ENCODE data around the gene TAF1B. TPM values are rescaled to one million over a fixed set of nuclear protein-coding genes. Genes with fewer than 3 reads are reported as not detected.

The TAF1B gene
- total RNA-seq, 1 experiment from 2014 or later: 58.6 TPM

DNA sequence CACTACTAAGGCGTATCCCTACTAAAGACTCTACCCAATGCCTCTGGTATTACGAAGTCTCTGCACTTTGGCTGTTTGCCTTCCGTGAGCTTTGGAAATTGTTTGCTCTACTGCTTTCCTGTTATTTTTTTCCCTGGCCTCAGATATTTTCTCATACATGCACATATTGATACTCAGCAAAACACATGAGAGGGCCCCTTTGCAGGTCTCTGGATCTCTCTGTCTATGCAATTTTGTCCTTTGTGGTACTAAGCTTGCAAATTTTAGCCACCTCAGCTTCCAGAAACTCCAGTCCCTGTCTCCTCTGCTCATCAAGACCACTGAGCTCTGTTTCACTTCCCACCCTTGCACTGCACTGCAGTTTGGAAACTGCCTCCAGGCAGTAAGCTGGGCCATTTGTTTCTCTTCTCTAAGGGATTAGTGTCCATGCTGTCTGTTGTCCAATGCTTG is 46.6 kb downstream of the TAF1B start:
- no peak overlapping the region for H2AFZ ChIP-seq (ENCODE audit: low read length)
- H3K9me3 ChIP-seq (ENCODE audit: low read length): peaks cover 5% of the 10 kb centered on the region; the same call in 1 of the 2 replicates
- no peaks in the 10 kb centered on the region for H4K20me1 ChIP-seq (ENCODE audit: insufficient read depth, low read depth, low read length)
- H3K27me3 ChIP-seq (ENCODE audit: low read length): no peaks in the 10 kb centered on the region
- H3K36me3 ChIP-seq (ENCODE audit: insufficient read depth, low read length): peaks cover 38% of the 10 kb centered on the region
- DNase-seq: no peak
- H3K79me2 ChIP-seq (ENCODE audit: low read length): peaks cover 62% of the 10 kb centered on the region
- H3K9ac ChIP-seq (ENCODE audit: low read length): no peak overlapping the region
- no peaks in the 10 kb centered on the region for H3K9me2 ChIP-seq (replicated peaks; ENCODE audit: insufficient read depth, low read length)
- H3K27ac ChIP-seq (ENCODE audit: low read length): no peak overlapping the region
- no peak overlapping the region for H3K4me2 ChIP-seq (ENCODE audit: low read depth, low read length, poor library complexity, severe bottlenecking)
- H3K4me1 ChIP-seq (ENCODE audit: low read length): no peaks in the 10 kb centered on the region
- no peak overlapping the region for H3K4me3 ChIP-seq (ENCODE audit: low read length)

GRCh38 chr2:9892236-9892635 is 49.0 kb downstream of the TAF1B start:
- Histone ChIP-seq H3K79me2 (ENCODE audit: low read length) (peaks cover 72% of the 10 kb centered on the region), H3K27me3 (ENCODE audit: low read length) (no peaks in the 10 kb centered on the region), H3K9ac (ENCODE audit: low read length) (no peak overlapping the region), H3K9me2 (replicated peaks; ENCODE audit: insufficient read depth, low read length) (no peaks in the 10 kb centered on the region), H3K27ac (ENCODE audit: low read length) (no peak overlapping the region), H3K4me1 (ENCODE audit: low read length) (no peaks in the 10 kb centered on the region), H3K4me2 (ENCODE audit: low read depth, low read length, poor library complexity, severe bottlenecking) (no peak overlapping the region), H3K36me3 (ENCODE audit: insufficient read depth, low read length) (peaks cover 16% of the 10 kb centered on the region), H4K20me1 (ENCODE audit: insufficient read depth, low read depth, low read length) (no peaks in the 10 kb centered on the region), H2AFZ (ENCODE audit: low read length) (no peak overlapping the region), H3K9me3 (ENCODE audit: low read length) (peaks cover 5% of the 10 kb centered on the region; the same call in 1 of the 2 replicates), H3K4me3 (ENCODE audit: low read length) (no peak overlapping the region)
- DNase-seq: no peak

GRCh38 chr2:9895669-9896590 is 52.7 kb downstream of the TAF1B start:
- H3K9me2 ChIP-seq (replicated peaks; ENCODE audit: insufficient read depth, low read length): no peaks in the 10 kb centered on the region
- H3K4me2 ChIP-seq (ENCODE audit: low read depth, low read length, poor library complexity, severe bottlenecking): no peak overlapping the region
- H3K9me3 ChIP-seq (ENCODE audit: low read length): no peaks in the 10 kb centered on the region
- H3K4me1 ChIP-seq (ENCODE audit: low read length): no peaks in the 10 kb centered on the region
- H2AFZ ChIP-seq (ENCODE audit: low read length): no peak overlapping the region
- H4K20me1 ChIP-seq (ENCODE audit: insufficient read depth, low read depth, low read length): no peaks in the 10 kb centered on the region
- peaks cover 4% of the 10 kb centered on the region; the same call in 1 of the 2 replicates for H3K36me3 ChIP-seq (ENCODE audit: insufficient read depth, low read length)
- no peaks in the 10 kb centered on the region for H3K27me3 ChIP-seq (ENCODE audit: low read length)
- no peak overlapping the region for H3K9ac ChIP-seq (ENCODE audit: low read length)
- no peak overlapping the region for H3K27ac ChIP-seq (ENCODE audit: low read length)
- no peak for DNase-seq
- H3K4me3 ChIP-seq (ENCODE audit: low read length): no peak overlapping the region
- peaks cover 65% of the 10 kb centered on the region for H3K79me2 ChIP-seq (ENCODE audit: low read length)

DNA sequence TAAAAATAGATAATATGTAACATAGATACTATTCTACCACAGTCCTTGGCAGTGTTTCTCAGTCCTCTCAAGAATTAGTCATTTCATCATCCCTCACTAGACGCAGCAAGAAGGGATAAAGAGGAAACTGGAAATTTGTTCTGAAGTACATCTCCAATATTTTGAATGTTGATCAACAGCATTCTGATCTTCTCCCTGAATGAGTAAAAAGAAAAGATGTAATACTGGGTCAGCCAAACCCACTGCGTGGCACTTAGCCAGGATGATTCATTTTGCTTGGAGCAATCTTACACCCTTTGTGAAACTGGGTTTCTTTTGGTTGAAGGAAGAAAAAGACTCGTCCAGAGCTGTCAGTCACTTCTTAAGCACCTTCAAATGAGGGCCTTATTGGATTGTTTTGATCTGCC is 54.1 kb downstream of the TAF1B start:
- H3K9me2 ChIP-seq (replicated peaks; ENCODE audit: insufficient read depth, low read length): no peaks in the 10 kb centered on the region
- H3K79me2 ChIP-seq (ENCODE audit: low read length): peaks cover 67% of the 10 kb centered on the region
- no peaks in the 10 kb centered on the region for H4K20me1 ChIP-seq (ENCODE audit: insufficient read depth, low read depth, low read length)
- H3K9me3 ChIP-seq (ENCODE audit: low read length): no peaks in the 10 kb centered on the region
- no peaks in the 10 kb centered on the region; the same call in 1 of the 2 replicates for H3K36me3 ChIP-seq (ENCODE audit: insufficient read depth, low read length)
- no peak overlapping the region for H2AFZ ChIP-seq (ENCODE audit: low read length)
- H3K9ac ChIP-seq (ENCODE audit: low read length): no peak overlapping the region
- no peak overlapping the region for H3K27ac ChIP-seq (ENCODE audit: low read length)
- no peaks in the 10 kb centered on the region for H3K4me1 ChIP-seq (ENCODE audit: low read length)
- no peak overlapping the region for H3K4me2 ChIP-seq (ENCODE audit: low read depth, low read length, poor library complexity, severe bottlenecking)
- H3K4me3 ChIP-seq (ENCODE audit: low read length): no peak overlapping the region
- DNase-seq: no peak
- H3K27me3 ChIP-seq (ENCODE audit: low read length): no peaks in the 10 kb centered on the region

DNA sequence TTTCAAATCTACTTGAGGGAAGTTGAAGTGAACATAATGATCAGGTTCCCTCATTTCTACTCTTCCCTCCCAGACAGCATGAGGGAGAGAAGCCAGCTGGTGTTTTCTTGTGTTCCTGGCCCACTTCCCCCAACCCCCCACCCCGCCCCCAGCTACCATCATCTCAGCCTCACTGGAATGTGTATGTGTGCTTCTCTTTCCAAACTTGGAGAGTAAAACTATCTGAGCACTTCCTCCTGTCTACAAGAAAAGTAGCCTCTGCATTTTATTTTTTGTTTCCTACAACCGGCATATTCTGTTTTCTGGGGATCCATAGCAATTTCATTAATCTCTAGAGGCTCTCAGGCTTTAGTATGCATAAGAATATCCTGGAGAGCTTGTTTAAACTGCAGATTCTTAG is 54.6 kb downstream of the TAF1B start:
- Histone ChIP-seq H3K27ac (ENCODE audit: low read length) (no peak overlapping the region), H3K4me2 (ENCODE audit: low read depth, low read length, poor library complexity, severe bottlenecking) (no peak overlapping the region), H3K9ac (ENCODE audit: low read length) (no peak overlapping the region), H3K9me3 (ENCODE audit: low read length) (no peaks in the 10 kb centered on the region), H3K36me3 (ENCODE audit: insufficient read depth, low read length) (no peaks in the 10 kb centered on the region; the same call in 1 of the 2 replicates), H4K20me1 (ENCODE audit: insufficient read depth, low read depth, low read length) (no peaks in the 10 kb centered on the region), H3K9me2 (replicated peaks; ENCODE audit: insufficient read depth, low read length) (no peaks in the 10 kb centered on the region), H3K4me1 (ENCODE audit: low read length) (no peaks in the 10 kb centered on the region), H3K4me3 (ENCODE audit: low read length) (no peak overlapping the region), H2AFZ (ENCODE audit: low read length) (no peak overlapping the region), H3K79me2 (ENCODE audit: low read length) (peaks cover 67% of the 10 kb centered on the region), H3K27me3 (ENCODE audit: low read length) (no peaks in the 10 kb centered on the region)
- DNase-seq: no peak

- H3K27ac ChIP-seq (ENCODE audit: low read length): no peak overlapping the region
- H3K9me2 ChIP-seq (replicated peaks; ENCODE audit: insufficient read depth, low read length): no peaks in the 10 kb centered on the region
- H3K9me3 ChIP-seq (ENCODE audit: low read length): no peaks in the 10 kb centered on the region
- no peaks in the 10 kb centered on the region for H3K27me3 ChIP-seq (ENCODE audit: low read length)
- H4K20me1 ChIP-seq (ENCODE audit: insufficient read depth, low read depth, low read length): no peaks in the 10 kb centered on the region
- no peak for DNase-seq
- H2AFZ ChIP-seq (ENCODE audit: low read length): no peak overlapping the region
- H3K36me3 ChIP-seq (ENCODE audit: insufficient read depth, low read length): peaks cover 11% of the 10 kb centered on the region
- peaks cover 9% of the 10 kb centered on the region for H3K4me1 ChIP-seq (ENCODE audit: low read length)
- no peak overlapping the region for H3K4me2 ChIP-seq (ENCODE audit: low read depth, low read length, poor library complexity, severe bottlenecking)
- no peak overlapping the region for H3K4me3 ChIP-seq (ENCODE audit: low read length)
- no peak overlapping the region for H3K9ac ChIP-seq (ENCODE audit: low read length)
- peaks cover 58% of the 10 kb centered on the region for H3K79me2 ChIP-seq (ENCODE audit: low read length)
Observed at GRCh38 chr2:9905413-9905812, 62.1 kb downstream of the TAF1B start.

- Histone ChIP-seq H3K4me1 (ENCODE audit: low read length) (peaks cover 9% of the 10 kb centered on the region), H3K9me2 (replicated peaks; ENCODE audit: insufficient read depth, low read length) (no peaks in the 10 kb centered on the region), H3K36me3 (ENCODE audit: insufficient read depth, low read length) (peaks cover 15% of the 10 kb centered on the region), H2AFZ (ENCODE audit: low read length) (no peak overlapping the region), H3K9me3 (ENCODE audit: low read length) (no peaks in the 10 kb centered on the region), H4K20me1 (ENCODE audit: insufficient read depth, low read depth, low read length) (no peaks in the 10 kb centered on the region), H3K4me3 (ENCODE audit: low read length) (no peak overlapping the region), H3K9ac (ENCODE audit: low read length) (no peak overlapping the region), H3K79me2 (ENCODE audit: low read length) (peaks cover 47% of the 10 kb centered on the region), H3K4me2 (ENCODE audit: low read depth, low read length, poor library complexity, severe bottlenecking) (no peak overlapping the region), H3K27ac (ENCODE audit: low read length) (no peak overlapping the region), H3K27me3 (ENCODE audit: low read length) (no peaks in the 10 kb centered on the region)
- DNase-seq: peak; percentile 16
Observed at GRCh38 chr2:9907402-9907801, 64.1 kb downstream of the TAF1B start.

- no peaks in the 10 kb centered on the region for H3K27me3 ChIP-seq (ENCODE audit: low read length)
- no peaks in the 10 kb centered on the region for H3K9me3 ChIP-seq (ENCODE audit: low read length)
- H3K79me2 ChIP-seq (ENCODE audit: low read length): peaks cover 40% of the 10 kb centered on the region
- no peak overlapping the region for H3K9ac ChIP-seq (ENCODE audit: low read length)
- peaks cover 22% of the 10 kb centered on the region for H3K36me3 ChIP-seq (ENCODE audit: insufficient read depth, low read length)
- no peak overlapping the region for H3K4me3 ChIP-seq (ENCODE audit: low read length)
- H3K27ac ChIP-seq (ENCODE audit: low read length): no peak overlapping the region
- no peaks in the 10 kb centered on the region for H4K20me1 ChIP-seq (ENCODE audit: insufficient read depth, low read depth, low read length)
- peaks cover 9% of the 10 kb centered on the region for H3K4me1 ChIP-seq (ENCODE audit: low read length)
- H2AFZ ChIP-seq (ENCODE audit: low read length): no peak overlapping the region
- no peaks in the 10 kb centered on the region for H3K9me2 ChIP-seq (replicated peaks; ENCODE audit: insufficient read depth, low read length)
- no peak overlapping the region for H3K4me2 ChIP-seq (ENCODE audit: low read depth, low read length, poor library complexity, severe bottlenecking)
- DNase-seq: no peak
Observed at GRCh38 chr2:9908639-9909038, 65.4 kb downstream of the TAF1B start.
